AG04450 (cell line): ENCODE measurements around the gene IL15. TPM values are rescaled to one million over a fixed set of nuclear protein-coding genes. Genes with fewer than 3 reads are reported as not detected.
"Not testable (repeated sequence)": the region's sequence is repeated elsewhere in the genome, so short reads cannot be mapped to it uniquely, and the experiment has no call there.

Experiments
- CTCF ChIA-PET: fragments of 300-600, 350-600 bp; formaldehyde crosslinking; extraction: SDS; loops from one replicate; lab custom pipeline; 2022; ENCODE audit warnings: antibody characterized with exemption, inconsistent platforms; lab: Charles Lee
- POLR2A ChIA-PET: fragments of 350-600 bp; formaldehyde crosslinking; extraction: SDS; loops from one replicate; lab custom pipeline; 2021; ENCODE audit warnings: antibody characterized with exemption, inconsistent platforms; lab: Yijun Ruan, JAX
- DNase-seq: peaks from one replicate; pipeline ENCODE4 v3.0.0-alpha.2; 2011; ENCODE audit warnings: low read depth, low spot score
- H3K27ac ChIP-seq: one replicate; pipeline ENCODE4 v1.5.1; 2012; ENCODE audit warnings: low read depth, low read length, control low read depth
- H3K27me3 ChIP-seq: one replicate; pipeline ENCODE4 v1.6.0; 2012; ENCODE audit warnings: low read length; ENCODE audit not compliant: control insufficient read depth, insufficient read depth
- H3K4me3 ChIP-seq: 2 replicates; pipeline ENCODE4 v1.5.1; 2011; ENCODE audit warnings: mild to moderate bottlenecking, low read depth, low read length, control low read depth
- H3K9me3 ChIP-seq: 2 replicates; pipeline ENCODE4 v1.5.1; 2012; ENCODE audit warnings: low read length; ENCODE audit not compliant: control insufficient read depth, insufficient read depth
- CTCF ChIP-seq: IDR thresholded peaks from 2 replicates; pipeline ENCODE4 v1.5.1; 2011; ENCODE audit warnings: low read depth, low read length, control low read depth, inconsistent platforms
- polyA minus RNA-seq: library from RNA; depleted of rRNA, polyadenylated mRNA; stranded (reverse); fragments of >200 nt; gene quantifications from 2 replicates; pipeline ENCODE4 v1.2.3, GENCODE V29; 2011; rRNA and poly(A)+ RNA removed
- polyA plus RNA-seq: library from polyadenylated mRNA; depleted of rRNA; stranded (reverse); fragments of >200 nt; gene quantifications from 2 replicates; pipeline ENCODE4 v1.2.3, GENCODE V29; 2011; rRNA removed

IL15 gene
- 7.6 and 10.9 TPM in 2 replicates for polyA plus RNA-seq
- 6.5 and 6.6 TPM in 2 replicates for polyA minus RNA-seq

- POLR2A ChIA-PET: interaction anchor here (0.8 kb wide), 1 partner anchor 16 kb away, joined by 3 read pairs; no protein-coding TSS in a partner anchor
- H3K4me3 ChIP-seq: peak within 1 kb of the TSS; percentile 79
- peak within 1 kb of the TSS; percentile 63 for H3K27ac ChIP-seq
- CTCF ChIA-PET: interaction anchor here (5.5 kb wide), 1 partner anchor 290 kb away, joined by 21 read pairs; no protein-coding TSS in a partner anchor
- no peak for DNase-seq
- no peaks in the 10 kb centered on the region for H3K27me3 ChIP-seq
- no peaks in the 10 kb centered on the region for H3K9me3 ChIP-seq
- no peak for TF ChIP-seq CTCF
These were observed at the start of gene IL15 for GRCh38 chr4:141636082-141636770. TSS of gene IL15 (plus strand) at chr4:141636583. CDS start at chr4:141719465, 82,882 bp downstream.

DNA sequence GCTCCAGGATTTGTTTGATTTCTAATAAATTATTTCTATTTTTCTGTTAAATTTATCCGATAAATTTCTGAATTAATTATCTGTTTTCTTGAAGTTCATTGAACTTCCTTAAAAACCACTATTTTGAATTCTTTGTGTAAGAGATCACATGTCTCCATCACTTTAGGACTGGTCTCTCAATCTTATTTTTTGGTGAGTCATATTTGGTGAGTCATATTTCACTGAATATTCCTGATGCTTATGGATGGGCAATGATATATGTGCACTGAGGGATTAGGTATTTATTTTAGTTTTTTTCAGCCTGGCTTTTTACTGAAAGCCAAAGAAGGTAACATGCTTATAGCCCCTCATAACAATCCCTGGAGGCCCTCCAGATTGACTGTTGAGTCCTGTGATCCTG lies 48.5 kb upstream of the IL15 start:
- no peak for DNase-seq
- ChIA-PET CTCF (no interaction called here), POLR2A (no interaction called here)
- Histone ChIP-seq H3K27ac (no peak overlapping the region), H3K9me3 (peaks cover 4% of the 10 kb centered on the region; the same call in 1 of the 2 replicates), H3K4me3 (no peak overlapping the region), H3K27me3 (no peaks in the 10 kb centered on the region)
- TF ChIP-seq CTCF: no peak

- TF ChIP-seq CTCF: no peak
- Histone ChIP-seq H3K4me3 (no peak overlapping the region), H3K27me3 (no peaks in the 10 kb centered on the region), H3K27ac (no peak overlapping the region), H3K9me3 (peaks cover 4% of the 10 kb centered on the region; the same call in 1 of the 2 replicates)
- DNase-seq: no peak
- CTCF ChIA-PET: no interaction called here
- POLR2A ChIA-PET: no interaction called here
These were observed 40.9 kb upstream of the IL15 start for GRCh38 chr4:141595531-141595930.

GRCh38 chr4:141599853-141600252 lies 36.5 kb upstream of the IL15 start:
- no peak for DNase-seq
- Histone ChIP-seq H3K27ac (no peak overlapping the region), H3K27me3 (no peaks in the 10 kb centered on the region), H3K9me3 (no peaks in the 10 kb centered on the region), H3K4me3 (no peak overlapping the region)
- POLR2A ChIA-PET: no interaction called here
- CTCF ChIA-PET: no interaction called here
- TF ChIP-seq CTCF: no peak

GRCh38 chr4:141604683-141605082 lies 31.7 kb upstream of the IL15 start:
- H3K4me3 ChIP-seq, CTCF ChIA-PET, DNase-seq, POLR2A ChIA-PET, H3K27me3 ChIP-seq, H3K9me3 ChIP-seq, H3K27ac ChIP-seq: not testable (repeated sequence)
